ENCODE data around the gene MRPL37.

DNA sequence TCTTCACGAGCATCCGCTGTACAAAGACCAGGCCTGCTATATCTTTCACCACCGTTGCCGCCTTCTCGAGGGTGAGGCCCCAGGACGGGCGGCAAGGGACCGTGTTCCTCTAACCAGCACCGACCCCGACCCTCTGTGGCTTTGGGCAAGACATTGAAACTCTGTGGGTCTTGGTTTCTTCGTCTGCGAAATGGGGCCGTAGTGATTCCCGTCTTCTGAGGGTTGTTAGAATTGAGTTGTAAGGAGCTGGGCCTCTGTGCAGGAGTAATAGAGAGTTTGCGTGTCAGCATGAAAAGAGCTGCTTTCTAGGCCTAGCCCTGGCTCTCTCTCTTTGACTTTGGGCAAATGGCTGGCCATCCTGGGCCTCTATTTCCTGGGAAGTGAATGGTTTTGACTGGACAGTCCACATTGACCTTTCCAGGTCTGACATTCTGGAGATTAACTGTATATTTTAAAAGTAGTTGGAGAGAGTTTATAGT lies 591 bp downstream of the MRPL37 start:
- no peak for TF ChIP-seq CTCF (conservative IDR thresholded peaks at IDR 0.05; ENCODE audit: low read length)
- no peak for TF ChIP-seq EZH2phosphoT487 (IDR thresholded peaks at IDR 0.05; ENCODE audit: borderline replicate concordance, low read depth, low read length)

Data from OCI-LY7 (cell line).